ENCODE results near the gene OR4F3.
"Not testable (repeated sequence)": the region's sequence is repeated elsewhere in the genome, so short reads cannot be mapped to it uniquely, and the experiment has no call there.

OR4F3 gene

GRCh38 chr5:181366968-181367367 lies at the start of gene OR4F3:
Gene OR4F3 (plus strand): TSS chr5:181367268.
- not testable (repeated sequence) for DNase-seq (ENCODE audit: low read depth)
